Measurements from ENCODE around the gene ST6GALNAC3. TPM values are rescaled to one million over a fixed set of nuclear protein-coding genes. Genes with fewer than 3 reads are reported as not detected.

The ST6GALNAC3 gene
- total RNA-seq, 1 experiment from 2014 or later: 4.8 TPM

DNA sequence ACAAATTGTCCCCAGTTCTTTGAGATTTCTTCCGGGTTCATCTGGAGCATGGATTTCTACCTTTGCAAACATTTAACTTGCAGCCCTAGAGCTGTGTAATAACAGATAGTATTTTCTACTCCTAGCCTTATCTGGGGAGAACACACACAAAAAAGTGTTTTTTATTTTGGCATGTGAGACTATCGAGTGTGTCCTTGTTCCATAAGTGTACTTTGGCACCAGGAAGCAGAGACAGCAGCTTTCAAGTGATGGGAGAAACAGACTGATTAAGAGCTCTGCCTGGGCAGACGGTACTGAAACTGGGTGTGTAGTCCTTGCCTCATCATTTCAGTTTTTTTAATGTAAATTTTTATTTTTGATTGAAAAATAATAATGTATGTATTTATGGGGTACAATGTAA is 297.4 kb downstream of the ST6GALNAC3 start:
- Histone ChIP-seq H3K9me2 (replicated peaks; ENCODE audit: insufficient read depth, low read length) (no peaks in the 10 kb centered on the region), H3K4me2 (ENCODE audit: low read depth, low read length, poor library complexity, severe bottlenecking) (no peak overlapping the region), H3K27ac (ENCODE audit: low read length) (no peak overlapping the region)

DNA sequence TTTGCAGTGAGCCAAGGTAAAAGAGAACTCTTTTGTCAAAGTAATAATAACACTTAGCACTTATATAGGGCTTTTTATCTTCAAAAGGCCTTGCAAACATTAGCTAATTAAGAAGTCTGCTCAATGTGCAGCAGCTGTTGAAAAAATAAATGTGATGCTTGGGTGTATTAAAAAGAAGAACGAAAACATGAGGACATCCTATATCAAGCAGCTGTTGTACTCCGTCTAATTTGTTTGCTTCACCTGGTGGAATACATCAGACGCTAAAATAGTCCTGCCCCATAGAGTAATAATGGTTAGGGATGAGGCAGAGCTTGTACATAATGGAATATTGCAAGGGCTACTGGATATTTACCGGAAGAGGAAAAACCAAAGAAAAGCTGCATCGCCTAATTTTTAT is 299.5 kb downstream of the ST6GALNAC3 start:
- Histone ChIP-seq H2AFZ (ENCODE audit: low read length) (no peak overlapping the region), H3K27ac (ENCODE audit: low read length) (no peak overlapping the region), H3K4me2 (ENCODE audit: low read depth, low read length, poor library complexity, severe bottlenecking) (no peak overlapping the region), H3K9ac (ENCODE audit: low read length) (no peak overlapping the region), H4K20me1 (ENCODE audit: insufficient read depth, low read depth, low read length) (no peaks in the 10 kb centered on the region), H3K79me2 (ENCODE audit: low read length) (no peaks in the 10 kb centered on the region), H3K27me3 (ENCODE audit: low read length) (no peaks in the 10 kb centered on the region), H3K9me2 (replicated peaks; ENCODE audit: insufficient read depth, low read length) (no peaks in the 10 kb centered on the region), H3K9me3 (ENCODE audit: low read length) (no peaks in the 10 kb centered on the region), H3K4me1 (ENCODE audit: low read length) (peaks cover 6% of the 10 kb centered on the region), H3K36me3 (ENCODE audit: insufficient read depth, low read length) (no peaks in the 10 kb centered on the region), H3K4me3 (ENCODE audit: low read length) (no peak overlapping the region)
- DNase-seq: no peak

More for the DNA sequence above, 297.4 kb downstream of the ST6GALNAC3 start:
- no peak overlapping the region for H3K9ac ChIP-seq (ENCODE audit: low read length)
- no peaks in the 10 kb centered on the region for H3K79me2 ChIP-seq (ENCODE audit: low read length)
- no peaks in the 10 kb centered on the region for H3K9me3 ChIP-seq (ENCODE audit: low read length)
- no peak overlapping the region for H3K4me3 ChIP-seq (ENCODE audit: low read length)
- DNase-seq: no peak
- H2AFZ ChIP-seq (ENCODE audit: low read length): no peak overlapping the region
- H3K36me3 ChIP-seq (ENCODE audit: insufficient read depth, low read length): no peaks in the 10 kb centered on the region
- no peaks in the 10 kb centered on the region for H4K20me1 ChIP-seq (ENCODE audit: insufficient read depth, low read depth, low read length)
- H3K4me1 ChIP-seq (ENCODE audit: low read length): peaks cover 6% of the 10 kb centered on the region
- H3K27me3 ChIP-seq (ENCODE audit: low read length): no peaks in the 10 kb centered on the region

DNA sequence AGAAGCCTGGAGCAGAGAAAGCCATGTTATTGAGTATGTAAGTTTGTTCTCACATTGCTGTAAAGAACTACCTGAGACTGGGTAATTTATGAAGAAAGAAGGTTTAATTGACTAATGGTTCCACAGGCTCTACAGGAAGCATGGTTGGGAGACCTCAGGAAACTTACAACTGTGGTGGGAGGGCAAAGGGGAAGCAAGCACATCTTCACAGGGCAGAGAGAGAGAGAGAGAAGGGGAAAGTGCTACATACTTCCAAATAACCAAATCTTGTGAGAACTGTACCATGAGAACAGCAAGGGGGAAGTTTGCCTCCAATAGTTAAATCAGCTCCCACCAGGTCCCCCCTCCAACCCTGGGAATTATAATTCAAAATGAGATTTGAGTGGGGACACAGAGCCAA is 302.7 kb downstream of the ST6GALNAC3 start:
- Histone ChIP-seq H3K9ac (ENCODE audit: low read length) (no peak overlapping the region), H3K9me2 (replicated peaks; ENCODE audit: insufficient read depth, low read length) (no peaks in the 10 kb centered on the region), H3K36me3 (ENCODE audit: insufficient read depth, low read length) (no peaks in the 10 kb centered on the region), H3K27me3 (ENCODE audit: low read length) (no peaks in the 10 kb centered on the region), H3K9me3 (ENCODE audit: low read length) (no peaks in the 10 kb centered on the region), H3K4me1 (ENCODE audit: low read length) (peaks cover 6% of the 10 kb centered on the region), H3K79me2 (ENCODE audit: low read length) (no peaks in the 10 kb centered on the region), H3K4me2 (ENCODE audit: low read depth, low read length, poor library complexity, severe bottlenecking) (no peak overlapping the region), H3K27ac (ENCODE audit: low read length) (no peak overlapping the region), H4K20me1 (ENCODE audit: insufficient read depth, low read depth, low read length) (no peaks in the 10 kb centered on the region), H3K4me3 (ENCODE audit: low read length) (no peak overlapping the region), H2AFZ (ENCODE audit: low read length) (no peak overlapping the region)
- DNase-seq: no peak

DNA sequence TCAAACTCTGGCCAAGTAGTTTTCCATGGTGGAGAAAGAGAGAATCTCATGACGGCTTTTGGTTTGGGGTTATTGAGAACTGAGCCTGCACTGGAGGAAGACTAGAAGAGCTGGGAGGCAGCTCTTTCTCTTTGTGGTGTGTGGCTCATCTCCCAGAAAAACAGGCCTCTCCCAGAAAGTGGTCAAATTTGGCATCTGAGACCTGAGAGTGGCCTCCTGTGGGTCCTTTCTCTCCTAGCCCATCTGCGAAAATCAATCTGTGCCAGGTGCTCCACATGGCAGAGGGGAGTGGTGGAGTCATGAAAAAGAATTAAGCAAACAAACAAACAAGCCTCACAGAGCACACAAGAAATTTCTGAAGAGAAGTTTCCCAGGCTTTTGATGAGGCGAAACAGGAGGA is 305.0 kb downstream of the ST6GALNAC3 start:
- Histone ChIP-seq H3K4me1 (ENCODE audit: low read length) (0 out of 2 replicates have a peak, but pooled peaks cover 2% of the 10 kb centered on the region), H3K4me2 (ENCODE audit: low read depth, low read length, poor library complexity, severe bottlenecking) (no peak overlapping the region), H3K27me3 (ENCODE audit: low read length) (no peaks in the 10 kb centered on the region), H3K79me2 (ENCODE audit: low read length) (no peaks in the 10 kb centered on the region), H3K36me3 (ENCODE audit: insufficient read depth, low read length) (no peaks in the 10 kb centered on the region), H4K20me1 (ENCODE audit: insufficient read depth, low read depth, low read length) (no peaks in the 10 kb centered on the region), H3K9me2 (replicated peaks; ENCODE audit: insufficient read depth, low read length) (no peaks in the 10 kb centered on the region), H2AFZ (ENCODE audit: low read length) (no peak overlapping the region), H3K27ac (ENCODE audit: low read length) (no peak overlapping the region), H3K4me3 (ENCODE audit: low read length) (no peak overlapping the region), H3K9ac (ENCODE audit: low read length) (no peak overlapping the region), H3K9me3 (ENCODE audit: low read length) (peaks cover 5% of the 10 kb centered on the region; the same call in 1 of the 2 replicates)
- DNase-seq: no peak

DNA sequence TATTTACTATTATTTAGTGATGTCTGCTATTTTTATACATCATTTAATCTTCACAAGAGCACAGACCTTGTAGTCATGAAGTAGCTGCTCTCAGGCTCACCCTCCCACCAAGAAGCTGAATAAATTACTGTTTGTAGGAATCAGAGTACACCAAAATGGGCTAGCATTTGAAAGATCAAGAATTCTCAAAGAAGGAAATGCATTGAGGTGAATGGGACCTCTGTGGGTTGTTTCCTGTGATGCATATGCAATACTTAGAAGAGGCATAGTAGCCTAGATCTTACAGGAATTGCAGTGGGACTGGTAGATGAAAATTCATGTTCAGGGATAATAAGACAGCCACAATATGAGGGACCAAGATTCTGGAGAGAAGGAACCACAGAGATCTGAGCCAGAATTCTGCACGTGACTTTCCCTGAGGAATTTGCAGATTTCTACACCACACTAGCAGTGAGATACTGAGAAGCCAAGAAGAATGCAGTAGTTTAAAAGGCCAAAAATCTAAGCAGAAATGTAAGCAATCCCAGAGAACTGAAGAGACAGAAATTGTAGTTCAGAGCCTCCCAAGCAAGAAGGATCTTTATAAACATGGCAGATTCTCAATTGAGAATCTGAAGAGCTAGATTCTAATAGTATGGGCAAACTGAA is 307.0 kb downstream of the ST6GALNAC3 start:
- no peak overlapping the region for H3K27ac ChIP-seq (ENCODE audit: low read length)
- no peak overlapping the region for H3K4me2 ChIP-seq (ENCODE audit: low read depth, low read length, poor library complexity, severe bottlenecking)
- H3K9ac ChIP-seq (ENCODE audit: low read length): no peak overlapping the region
- H3K27me3 ChIP-seq (ENCODE audit: low read length): no peaks in the 10 kb centered on the region
- peaks cover 16% of the 10 kb centered on the region for H3K4me1 ChIP-seq (ENCODE audit: low read length)
- no peaks in the 10 kb centered on the region for H3K36me3 ChIP-seq (ENCODE audit: insufficient read depth, low read length)
- no peak overlapping the region for H2AFZ ChIP-seq (ENCODE audit: low read length)
- no peak for DNase-seq
- no peaks in the 10 kb centered on the region for H3K79me2 ChIP-seq (ENCODE audit: low read length)
- H3K4me3 ChIP-seq (ENCODE audit: low read length): no peak overlapping the region
- no peaks in the 10 kb centered on the region for H3K9me2 ChIP-seq (replicated peaks; ENCODE audit: insufficient read depth, low read length)
- H4K20me1 ChIP-seq (ENCODE audit: insufficient read depth, low read depth, low read length): no peaks in the 10 kb centered on the region
- peaks cover 5% of the 10 kb centered on the region; the same call in 1 of the 2 replicates for H3K9me3 ChIP-seq (ENCODE audit: low read length)

DNA sequence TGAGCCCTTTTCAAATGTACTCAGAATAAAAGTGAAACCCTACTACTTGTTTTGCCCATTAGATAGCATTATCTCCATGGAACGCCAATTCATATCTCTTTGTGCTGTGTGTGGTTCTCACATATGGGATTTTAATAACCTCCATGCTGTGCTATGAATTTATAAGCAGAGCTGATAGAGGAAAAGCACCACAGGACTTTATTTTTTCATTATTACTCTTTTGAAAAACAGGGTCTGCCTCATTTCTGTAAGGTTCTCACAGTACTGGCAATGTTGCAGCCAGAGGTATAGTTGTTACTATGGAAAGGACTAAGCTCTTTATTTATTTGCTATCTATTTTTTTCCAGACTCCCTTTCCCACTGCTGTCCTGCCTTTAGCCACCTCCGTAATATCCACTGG is 313.7 kb downstream of the ST6GALNAC3 start:
- Histone ChIP-seq H3K4me2 (ENCODE audit: low read depth, low read length, poor library complexity, severe bottlenecking) (no peak overlapping the region), H2AFZ (ENCODE audit: low read length) (no peak overlapping the region), H3K4me3 (ENCODE audit: low read length) (no peak overlapping the region), H3K36me3 (ENCODE audit: insufficient read depth, low read length) (no peaks in the 10 kb centered on the region), H3K9me3 (ENCODE audit: low read length) (peaks cover 5% of the 10 kb centered on the region; the same call in 1 of the 2 replicates), H3K9ac (ENCODE audit: low read length) (no peak overlapping the region), H3K9me2 (replicated peaks; ENCODE audit: insufficient read depth, low read length) (no peaks in the 10 kb centered on the region), H3K4me1 (ENCODE audit: low read length) (peaks cover 30% of the 10 kb centered on the region), H3K27me3 (ENCODE audit: low read length) (no peaks in the 10 kb centered on the region), H3K79me2 (ENCODE audit: low read length) (no peaks in the 10 kb centered on the region), H3K27ac (ENCODE audit: low read length) (no peak overlapping the region), H4K20me1 (ENCODE audit: insufficient read depth, low read depth, low read length) (no peaks in the 10 kb centered on the region)
- no peak for DNase-seq

DNA sequence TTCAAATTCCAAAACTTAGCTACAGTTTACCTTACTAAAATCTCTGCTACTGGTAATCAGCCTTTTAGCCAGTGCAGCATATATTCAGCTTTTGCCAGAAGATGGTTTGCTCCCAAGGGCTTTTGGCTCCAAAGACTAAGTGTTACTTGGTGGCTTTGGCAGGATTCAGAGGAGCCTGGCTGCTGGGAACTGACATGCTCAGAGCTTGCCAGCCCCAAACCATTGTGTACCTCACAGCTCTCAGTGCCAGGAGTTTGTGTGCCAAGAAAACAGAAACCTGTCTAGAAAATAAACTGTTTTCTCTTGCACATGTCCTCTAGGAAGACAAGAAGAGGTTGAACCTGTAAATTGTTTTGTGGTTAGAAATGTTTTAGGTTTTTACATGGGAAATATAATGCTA is 315.9 kb downstream of the ST6GALNAC3 start:
- H3K4me2 ChIP-seq (ENCODE audit: low read depth, low read length, poor library complexity, severe bottlenecking): no peak overlapping the region
- no peak overlapping the region for H3K27ac ChIP-seq (ENCODE audit: low read length)
- H3K4me1 ChIP-seq (ENCODE audit: low read length): peaks cover 27% of the 10 kb centered on the region
- DNase-seq: no peak
- no peak overlapping the region for H3K9ac ChIP-seq (ENCODE audit: low read length)
- H3K9me3 ChIP-seq (ENCODE audit: low read length): no peaks in the 10 kb centered on the region
- no peaks in the 10 kb centered on the region for H4K20me1 ChIP-seq (ENCODE audit: insufficient read depth, low read depth, low read length)
- H3K79me2 ChIP-seq (ENCODE audit: low read length): no peaks in the 10 kb centered on the region
- H3K36me3 ChIP-seq (ENCODE audit: insufficient read depth, low read length): no peaks in the 10 kb centered on the region
- H2AFZ ChIP-seq (ENCODE audit: low read length): no peak overlapping the region
- no peak overlapping the region for H3K4me3 ChIP-seq (ENCODE audit: low read length)
- no peaks in the 10 kb centered on the region for H3K27me3 ChIP-seq (ENCODE audit: low read length)
- no peaks in the 10 kb centered on the region for H3K9me2 ChIP-seq (replicated peaks; ENCODE audit: insufficient read depth, low read length)

DNA sequence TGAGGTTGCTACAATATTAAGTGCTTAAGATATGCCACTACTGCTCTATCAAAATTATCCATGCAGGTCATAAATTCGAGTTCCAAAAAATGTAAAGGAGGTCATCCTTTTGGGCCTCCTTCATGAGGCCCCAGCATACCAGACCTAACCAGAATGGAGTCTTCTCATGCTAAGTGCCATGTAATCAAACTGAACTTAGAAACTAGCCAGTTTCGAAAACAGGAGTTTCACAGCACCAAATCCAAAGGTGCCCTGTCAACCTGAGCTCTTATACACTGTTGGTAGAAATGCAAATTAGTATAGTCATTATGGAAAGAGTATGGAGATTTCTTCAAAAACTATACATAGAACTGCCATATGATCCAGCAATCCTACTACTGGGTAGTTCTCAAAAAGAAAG is 320.5 kb downstream of the ST6GALNAC3 start:
- Histone ChIP-seq H3K4me3 (ENCODE audit: low read length) (no peak overlapping the region), H3K27me3 (ENCODE audit: low read length) (no peaks in the 10 kb centered on the region), H3K27ac (ENCODE audit: low read length) (no peak overlapping the region), H3K9me3 (ENCODE audit: low read length) (no peaks in the 10 kb centered on the region), H4K20me1 (ENCODE audit: insufficient read depth, low read depth, low read length) (no peaks in the 10 kb centered on the region), H3K79me2 (ENCODE audit: low read length) (no peaks in the 10 kb centered on the region), H3K9me2 (replicated peaks; ENCODE audit: insufficient read depth, low read length) (no peaks in the 10 kb centered on the region), H2AFZ (ENCODE audit: low read length) (no peak overlapping the region), H3K36me3 (ENCODE audit: insufficient read depth, low read length) (no peaks in the 10 kb centered on the region), H3K4me2 (ENCODE audit: low read depth, low read length, poor library complexity, severe bottlenecking) (no peak overlapping the region), H3K9ac (ENCODE audit: low read length) (no peak overlapping the region), H3K4me1 (ENCODE audit: low read length) (peaks cover 11% of the 10 kb centered on the region)
- DNase-seq: no peak
